Astrocyte (in vitro differentiated cells and primary cell): Measurements from ENCODE around the gene CXXC4.

Experiments
- CTCF ChIP-seq: IDR thresholded peaks from 2 replicates; pipeline ENCODE4 v1.5.1; 2011; ENCODE audit warnings: low read depth, mild to moderate bottlenecking, inconsistent platforms, low read length, moderate library complexity; ENCODE audit not compliant: insufficient read depth
- EZH2 ChIP-seq: IDR thresholded peaks from 2 replicates; pipeline ENCODE4 v1.6.1; 2012; ENCODE audit warnings: mild to moderate bottlenecking, low read length, inconsistent platforms; ENCODE audit not compliant: insufficient read depth

DNA sequence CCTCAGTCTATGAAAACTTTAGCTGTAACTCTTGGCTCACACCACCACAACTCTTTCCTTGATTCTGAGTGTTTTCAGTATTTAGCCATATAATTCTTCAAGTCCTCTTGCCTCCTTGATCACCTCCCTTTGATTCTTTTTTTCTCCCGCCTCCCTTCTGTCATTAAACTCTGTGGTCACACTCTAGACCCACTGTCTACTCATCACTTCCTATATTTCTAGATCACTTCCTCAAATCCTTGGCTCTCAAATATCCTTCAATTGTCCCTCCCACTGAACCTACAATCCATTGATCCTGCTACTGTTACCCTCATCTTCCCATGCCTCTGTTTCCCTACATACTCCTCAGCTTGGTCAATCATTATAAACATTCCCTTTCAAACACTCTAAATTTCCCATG lies 12.4 kb upstream of the CXXC4 start:
- TF ChIP-seq CTCF (no peak), EZH2 (no peak)
